HEK293 (cell line): Measurements from ENCODE around the gene ZNF248.
"Not testable (repeated sequence)": the region's sequence is repeated elsewhere in the genome, so short reads cannot be mapped to it uniquely, and the experiment has no call there.

Experiments
- CTCF ChIA-PET: fragments of 350-600 bp; formaldehyde crosslinking; extraction: SDS; loops from one replicate; lab custom pipeline; 2021; ENCODE audit warnings: antibody characterized with exemption; lab: Yijun Ruan, JAX
- POLR2A ChIA-PET: fragments of 300-600 bp; formaldehyde crosslinking; extraction: SDS; loops from one replicate; lab custom pipeline; 2020; ENCODE audit warnings: antibody characterized with exemption, inconsistent platforms; lab: Yijun Ruan, JAX
- H3K27ac ChIP-seq: fragments of 200-500 bp; sonication (Bioruptor generic); 2 replicates; pipeline ENCODE4 v1.5.1; 2014; ENCODE audit warnings: low read depth, low read length, control low read depth, inconsistent platforms; ENCODE audit errors: extremely low read depth
- H3K36me3 ChIP-seq, 2 experiments: fragments of 200-500 bp in 1 of 2; sonication (Bioruptor generic) in 1 of 2; 1 replicate in 1 of 2; 2 replicates in 1 of 2; pipeline ENCODE4 v1.5.1; 2014 to 2017; ENCODE audit warnings: inconsistent platforms in 2 of 2, low read length in 2 of 2; ENCODE audit not compliant: control insufficient read depth in 2 of 2, insufficient read depth in 1 of 2
- H3K4me1 ChIP-seq: fragments of 200-500 bp; sonication (Bioruptor generic); 2 replicates; pipeline ENCODE4 v1.5.1; 2014; ENCODE audit warnings: mild to moderate bottlenecking, low read length, inconsistent platforms; ENCODE audit not compliant: control insufficient read depth, insufficient read depth
- H3K4me3 ChIP-seq: 2 replicates; pipeline ENCODE4 v1.5.1; 2011; ENCODE audit warnings: low read depth, mild to moderate bottlenecking, control low read depth, low read length, moderate library complexity
- H3K9me3 ChIP-seq: fragments of 200-500 bp; sonication (Bioruptor generic); 2 replicates; pipeline ENCODE4 v1.5.1; 2014; ENCODE audit warnings: low read depth, low read length, inconsistent platforms; ENCODE audit not compliant: control insufficient read depth, insufficient read depth
- EGR2 ChIP-seq: fragments of 450-650 bp; formaldehyde crosslinking; IDR thresholded peaks from 2 replicates; pipeline ENCODE4 v1.5.1; 2016; ENCODE audit warnings: low read depth, missing biosample characterization, missing genetic modification characterization
- SCRT1 ChIP-seq: fragments of 450-650 bp; formaldehyde crosslinking; IDR thresholded peaks from 2 replicates; pipeline ENCODE4 v1.5.1; 2016; ENCODE audit warnings: missing biosample characterization, missing genetic modification characterization, borderline replicate concordance
- ZNF37A ChIP-seq: fragments of 450-650 bp; IDR thresholded peaks from 2 replicates; pipeline ENCODE4 v1.5.1; 2018; ENCODE audit warnings: missing biosample characterization, missing genetic modification characterization
- ZNF394 ChIP-seq: fragments of 450-650 bp; formaldehyde crosslinking; IDR thresholded peaks from 2 replicates; pipeline ENCODE4 v1.5.1; 2016; ENCODE audit warnings: missing biosample characterization, missing genetic modification characterization, mild to moderate bottlenecking, moderate library complexity, borderline replicate concordance
- ZNF521 ChIP-seq: fragments of 450-650 bp; formaldehyde crosslinking; IDR thresholded peaks from 2 replicates; pipeline ENCODE4 v1.5.1; 2017; ENCODE audit warnings: missing biosample characterization, mild to moderate bottlenecking, missing genetic modification characterization
- ZNF677 ChIP-seq: fragments of 450-650 bp; IDR thresholded peaks from 2 replicates; pipeline ENCODE4 v1.5.0; 2018; ENCODE audit warnings: missing biosample characterization, mild to moderate bottlenecking, missing genetic modification characterization, moderate library complexity
- ZNF707 ChIP-seq: fragments of 450-650 bp; formaldehyde crosslinking; IDR thresholded peaks from 2 replicates; pipeline ENCODE4 v1.5.1; 2016; ENCODE audit warnings: missing biosample characterization, missing genetic modification characterization
- ZNF830 ChIP-seq: fragments of 450-650 bp; IDR thresholded peaks from 2 replicates; pipeline ENCODE4 v1.5.0; 2018; ENCODE audit warnings: missing biosample characterization, missing genetic modification characterization, low read depth, mild to moderate bottlenecking, moderate library complexity
- TF ChIP-seq, protein P1 (sequence below): fragments of 450-650 bp; formaldehyde crosslinking; IDR thresholded peaks from 2 replicates; pipeline ENCODE4 v1.5.1; 2017; ENCODE audit warnings: missing biosample characterization, missing genetic modification characterization
- TF ChIP-seq, protein P2 (sequence below): fragments of 450-650 bp; formaldehyde crosslinking; IDR thresholded peaks from 2 replicates; pipeline ENCODE4 v1.5.0; 2017; ENCODE audit warnings: missing biosample characterization, missing genetic modification characterization, borderline replicate concordance
- TF ChIP-seq, protein P3 (sequence below): fragments of 450-650 bp; formaldehyde crosslinking; IDR thresholded peaks from 2 replicates; pipeline ENCODE4 v1.5.1; 2016; ENCODE audit warnings: missing biosample characterization, missing genetic modification characterization
- TF ChIP-seq, protein P4 (sequence below): fragments of 450-650 bp; formaldehyde crosslinking; IDR thresholded peaks from 2 replicates; pipeline ENCODE4 v1.5.1; 2016; ENCODE audit warnings: missing biosample characterization, missing genetic modification characterization, low read depth

Gene ZNF248

DNA sequence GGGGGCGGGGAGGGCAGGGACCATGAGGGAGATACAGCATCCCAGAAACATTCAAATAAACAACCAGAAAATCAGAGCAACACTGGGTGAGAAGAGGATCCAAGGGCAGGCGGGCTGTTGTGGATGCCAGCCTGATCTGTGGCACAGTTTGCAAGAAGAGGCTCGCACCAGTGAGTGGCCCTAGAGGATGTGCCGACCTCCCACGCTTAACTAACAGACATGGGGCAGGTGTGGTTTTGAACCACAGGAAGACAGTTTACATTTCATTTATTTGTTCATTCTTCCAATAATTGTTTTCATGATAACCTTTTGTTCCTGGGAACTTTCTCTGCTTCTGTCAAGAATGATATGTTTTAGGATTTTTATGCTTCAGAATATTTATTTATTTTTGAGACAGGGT, 115.6 kb downstream of the ZNF248 start (continued):
- TF ChIP-seq, protein P1, sequence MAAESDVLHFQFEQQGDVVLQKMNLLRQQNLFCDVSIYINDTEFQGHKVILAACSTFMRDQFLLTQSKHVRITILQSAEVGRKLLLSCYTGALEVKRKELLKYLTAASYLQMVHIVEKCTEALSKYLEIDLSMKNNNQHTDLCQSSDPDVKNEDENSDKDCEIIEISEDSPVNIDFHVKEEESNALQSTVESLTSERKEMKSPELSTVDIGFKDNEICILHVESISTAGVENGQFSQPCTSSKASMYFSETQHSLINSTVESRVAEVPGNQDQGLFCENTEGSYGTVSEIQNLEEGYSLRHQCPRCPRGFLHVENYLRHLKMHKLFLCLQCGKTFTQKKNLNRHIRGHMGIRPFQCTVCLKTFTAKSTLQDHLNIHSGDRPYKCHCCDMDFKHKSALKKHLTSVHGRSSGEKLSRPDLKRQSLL (tag by site-specific recombination), result no peak
- no peak for TF ChIP-seq EGR2 (tag by site-specific recombination)
- no peak for TF ChIP-seq ZNF394
- no peak for TF ChIP-seq ZNF37A
- TF ChIP-seq, protein P2, sequence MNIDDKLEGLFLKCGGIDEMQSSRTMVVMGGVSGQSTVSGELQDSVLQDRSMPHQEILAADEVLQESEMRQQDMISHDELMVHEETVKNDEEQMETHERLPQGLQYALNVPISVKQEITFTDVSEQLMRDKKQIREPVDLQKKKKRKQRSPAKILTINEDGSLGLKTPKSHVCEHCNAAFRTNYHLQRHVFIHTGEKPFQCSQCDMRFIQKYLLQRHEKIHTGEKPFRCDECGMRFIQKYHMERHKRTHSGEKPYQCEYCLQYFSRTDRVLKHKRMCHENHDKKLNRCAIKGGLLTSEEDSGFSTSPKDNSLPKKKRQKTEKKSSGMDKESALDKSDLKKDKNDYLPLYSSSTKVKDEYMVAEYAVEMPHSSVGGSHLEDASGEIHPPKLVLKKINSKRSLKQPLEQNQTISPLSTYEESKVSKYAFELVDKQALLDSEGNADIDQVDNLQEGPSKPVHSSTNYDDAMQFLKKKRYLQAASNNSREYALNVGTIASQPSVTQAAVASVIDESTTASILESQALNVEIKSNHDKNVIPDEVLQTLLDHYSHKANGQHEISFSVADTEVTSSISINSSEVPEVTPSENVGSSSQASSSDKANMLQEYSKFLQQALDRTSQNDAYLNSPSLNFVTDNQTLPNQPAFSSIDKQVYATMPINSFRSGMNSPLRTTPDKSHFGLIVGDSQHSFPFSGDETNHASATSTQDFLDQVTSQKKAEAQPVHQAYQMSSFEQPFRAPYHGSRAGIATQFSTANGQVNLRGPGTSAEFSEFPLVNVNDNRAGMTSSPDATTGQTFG (tag by site-specific recombination), result no peak
- no peak for TF ChIP-seq ZNF830 (tag by site-specific recombination)

DNA sequence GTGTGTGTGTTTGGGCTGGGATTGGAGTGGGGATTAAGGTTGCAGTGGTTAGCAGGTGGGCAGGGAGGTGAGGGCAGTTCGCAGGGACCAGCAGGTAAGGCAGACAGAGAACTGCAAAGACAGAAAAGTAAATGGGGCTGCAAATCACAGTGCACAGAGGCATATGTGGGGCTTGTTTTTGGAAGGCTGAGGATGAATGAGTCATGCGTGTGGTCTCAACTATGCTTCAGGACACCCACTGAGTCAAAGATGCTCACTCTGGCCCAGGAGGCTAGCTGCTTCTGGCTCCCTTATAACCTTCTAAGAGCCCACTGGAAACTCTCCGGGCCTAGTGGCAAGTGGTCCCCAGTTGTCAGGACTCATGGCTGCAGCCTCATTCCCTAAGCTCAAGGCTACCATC, 118.2 kb downstream of the ZNF248 start:
- Histone ChIP-seq H3K4me3 (no peak overlapping the region), H3K36me3 (no peaks in the 10 kb centered on the region), H3K9me3 (no peaks in the 10 kb centered on the region), H3K4me1 (no peaks in the 10 kb centered on the region), H3K27ac (no peak overlapping the region)
- POLR2A ChIA-PET, result no interaction called here
- CTCF ChIA-PET, result interaction anchor here (0.6 to 2.0 kb wide), 2 partner anchors 15 to 20 kb away, joined by 3 to 9 read pairs; no protein-coding TSS in a partner anchor
- TF ChIP-seq ZNF521 (tag by site-specific recombination) (no peak), SCRT1 (tag by site-specific recombination) (no peak)

DNA sequence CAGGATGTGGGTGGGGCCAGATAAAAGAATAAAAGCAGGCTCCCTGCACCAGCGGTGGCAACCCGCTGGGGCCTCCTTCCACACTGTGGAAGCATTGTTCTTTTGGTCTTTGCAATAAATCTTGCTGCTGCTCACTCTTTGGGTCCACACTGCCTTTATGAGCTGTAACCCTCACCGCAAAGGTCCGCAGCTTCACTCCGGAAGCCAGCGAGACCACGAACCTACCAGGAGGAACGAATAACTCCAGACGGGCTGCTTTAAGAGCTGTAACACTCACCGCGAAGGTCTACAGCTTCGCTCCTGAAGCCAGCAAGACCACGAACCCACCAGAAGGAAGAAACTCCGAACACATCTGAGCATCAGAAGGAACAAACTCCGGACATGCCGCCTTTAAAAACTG, 119.2 kb downstream of the ZNF248 start:
- H3K36me3 ChIP-seq, POLR2A ChIA-PET, H3K27ac ChIP-seq, H3K4me3 ChIP-seq, H3K4me1 ChIP-seq, H3K9me3 ChIP-seq: not testable (repeated sequence)
- CTCF ChIA-PET, result interaction anchor here (0.6 to 2.0 kb wide), 2 partner anchors 14 to 16 kb away, joined by 4 to 9 read pairs; no protein-coding TSS in a partner anchor

DNA sequence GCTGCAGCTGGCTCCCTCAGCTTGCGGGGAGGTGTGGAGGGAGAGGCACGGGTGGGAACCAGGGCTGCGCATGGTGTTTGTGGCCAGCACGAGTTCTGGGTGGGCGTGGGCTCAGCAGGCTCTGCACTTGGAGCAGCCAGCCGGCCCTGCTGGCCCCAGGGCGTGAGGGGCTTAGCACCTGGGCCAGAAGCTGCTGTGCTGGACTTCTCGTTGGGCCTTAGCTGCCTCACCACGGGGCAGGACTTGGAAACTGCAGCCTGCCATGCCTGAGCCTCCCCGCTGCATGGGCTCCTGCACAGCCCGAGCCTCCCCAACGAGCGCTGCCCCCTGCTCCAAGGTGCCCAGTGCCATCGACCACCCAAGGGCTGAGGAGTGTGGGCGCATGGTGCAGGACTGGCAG, 120.1 kb downstream of the ZNF248 start:
- CTCF ChIA-PET, result interaction anchor here (0.7 kb wide), 1 partner anchor 201 kb away, joined by 3 read pairs; no protein-coding TSS in a partner anchor
- no peak overlapping the region for H3K27ac ChIP-seq
- H3K36me3 ChIP-seq, result no peaks in the 10 kb centered on the region
- H3K9me3 ChIP-seq, result no peaks in the 10 kb centered on the region
- POLR2A ChIA-PET, result no interaction called here
- no peaks in the 10 kb centered on the region for H3K4me1 ChIP-seq
- no peak overlapping the region for H3K4me3 ChIP-seq
- no peak for TF ChIP-seq ZNF707 (tag by site-specific recombination)
- TF ChIP-seq, protein P3, sequence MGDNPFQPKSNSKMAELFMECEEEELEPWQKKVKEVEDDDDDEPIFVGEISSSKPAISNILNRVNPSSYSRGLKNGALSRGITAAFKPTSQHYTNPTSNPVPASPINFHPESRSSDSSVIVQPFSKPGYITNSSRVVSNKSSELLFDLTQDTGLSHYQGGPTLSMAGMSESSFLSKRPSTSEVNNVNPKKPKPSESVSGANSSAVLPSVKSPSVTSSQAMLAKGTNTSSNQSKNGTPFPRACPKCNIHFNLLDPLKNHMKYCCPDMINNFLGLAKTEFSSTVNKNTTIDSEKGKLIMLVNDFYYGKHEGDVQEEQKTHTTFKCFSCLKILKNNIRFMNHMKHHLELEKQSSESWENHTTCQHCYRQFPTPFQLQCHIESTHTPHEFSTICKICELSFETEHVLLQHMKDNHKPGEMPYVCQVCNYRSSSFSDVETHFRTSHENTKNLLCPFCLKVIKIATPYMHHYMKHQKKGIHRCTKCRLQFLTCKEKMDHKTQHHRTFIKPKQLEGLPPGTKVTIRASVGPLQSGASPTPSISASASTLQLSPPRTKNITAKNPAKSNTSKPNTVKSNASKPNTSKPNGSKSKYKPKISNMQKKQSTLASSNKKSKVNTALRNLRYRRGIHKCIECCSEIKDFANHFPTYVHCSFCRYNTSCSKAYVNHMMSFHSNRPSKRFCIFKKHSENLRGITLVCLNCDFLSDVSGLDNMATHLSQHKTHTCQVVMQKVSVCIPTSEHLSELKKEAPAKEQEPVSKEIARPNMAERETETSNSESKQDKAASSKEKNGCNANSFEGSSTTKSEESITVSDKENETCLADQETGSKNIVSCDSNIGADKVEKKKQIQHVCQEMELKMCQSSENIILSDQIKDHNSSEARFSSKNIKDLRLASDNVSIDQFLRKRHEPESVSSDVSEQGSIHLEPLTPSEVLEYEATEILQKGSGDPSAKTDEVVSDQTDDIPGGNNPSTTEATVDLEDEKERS (tag by site-specific recombination), result no peak
- TF ChIP-seq, protein P4, sequence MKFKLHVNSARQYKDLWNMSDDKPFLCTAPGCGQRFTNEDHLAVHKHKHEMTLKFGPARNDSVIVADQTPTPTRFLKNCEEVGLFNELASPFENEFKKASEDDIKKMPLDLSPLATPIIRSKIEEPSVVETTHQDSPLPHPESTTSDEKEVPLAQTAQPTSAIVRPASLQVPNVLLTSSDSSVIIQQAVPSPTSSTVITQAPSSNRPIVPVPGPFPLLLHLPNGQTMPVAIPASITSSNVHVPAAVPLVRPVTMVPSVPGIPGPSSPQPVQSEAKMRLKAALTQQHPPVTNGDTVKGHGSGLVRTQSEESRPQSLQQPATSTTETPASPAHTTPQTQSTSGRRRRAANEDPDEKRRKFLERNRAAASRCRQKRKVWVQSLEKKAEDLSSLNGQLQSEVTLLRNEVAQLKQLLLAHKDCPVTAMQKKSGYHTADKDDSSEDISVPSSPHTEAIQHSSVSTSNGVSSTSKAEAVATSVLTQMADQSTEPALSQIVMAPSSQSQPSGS, result no peak
- no peak for TF ChIP-seq ZNF830 (tag by site-specific recombination)
- no peak for TF ChIP-seq ZNF677 (tag by site-specific recombination)
